ENCODE results near the gene RNF224. TPM values are rescaled to one million over a fixed set of nuclear protein-coding genes. Genes with fewer than 3 reads are reported as not detected.

The RNF224 gene
- total RNA-seq, 1 experiment from 2014 or later = 3.9 TPM

- Histone ChIP-seq H2AFZ (no peak overlapping the region), H3K79me2 (ENCODE audit: low read depth) (peaks cover 26% of the 10 kb centered on the region; the same call in 1 of the 2 replicates), H3K9me3 (ENCODE audit: insufficient read depth, low read depth) (no peaks in the 10 kb centered on the region), H3F3A (ENCODE audit: insufficient read depth, low read depth) (peaks cover 24% of the 10 kb centered on the region), H3K4me3 (peak overlapping the region; percentile 89; the same call in 1 of the 2 replicates), H3K36me3 (ENCODE audit: low read depth) (no peaks in the 10 kb centered on the region), H3K27me3 (ENCODE audit: insufficient read depth, low read depth) (no peaks in the 10 kb centered on the region), H4K20me1 (ENCODE audit: insufficient read depth) (peaks cover 6% of the 10 kb centered on the region; the same call in 1 of the 2 replicates), H3K4me2 (peak overlapping the region; percentile 83), H3K4me1 (replicated peaks; ENCODE audit: insufficient read depth) (peaks cover 16% of the 10 kb centered on the region), H3K27ac (peak overlapping the region; percentile 60), H3K9me2 (ENCODE audit: insufficient read depth) (no peaks in the 10 kb centered on the region)
- TSS peak; percentile 91 for BruUV-seq (replicated peaks)
- intact Hi-C loops (cut with micrococcal nuclease; ENCODE audit: unreplicated experiment) = loop anchor here (2.0 kb wide), 2 partner anchors 36 to 50 kb away; partner anchors contain the start of genes RNF224 and TUBB4B
- ChIA-PET CTCF (interaction anchor here (0.5 to 1.1 kb wide), 5 partner anchors 25 to 126 kb away, joined by 3 to 10 read pairs (median 5); partner anchors contain the start of gene NRARP), POLR2A (ENCODE audit: unreplicated experiment) (interaction anchor here (0.6 to 1.3 kb wide), 7 partner anchors 12 to 165 kb away, joined by 3 to 9 read pairs (median 4); partner anchors contain the start of gene TUBB4B)
- peak in 1 of 2 experiments; percentile 74 for DNase-seq
- no peak for TF ChIP-seq EZH2 (IDR thresholded peaks at IDR 0.05; ENCODE audit: low read depth)
- no peak for TF ChIP-seq CTCF (conservative IDR thresholded peaks at IDR 0.05)
Measured at GRCh38 chr9:137276473-137277328, 49.4 kb downstream of the RNF224 start.

- H3K4me2 ChIP-seq = peak within 1 kb of the TSS; percentile 83
- intact Hi-C loops (cut with micrococcal nuclease; ENCODE audit: unreplicated experiment) = loop anchor here (2.0 kb wide), 2 partner anchors 37 to 51 kb away; partner anchors contain the start of genes RNF224 and TUBB4B
- no peaks in the 10 kb centered on the region for H3K9me2 ChIP-seq (ENCODE audit: insufficient read depth)
- H3K79me2 ChIP-seq (ENCODE audit: low read depth) = peaks cover 26% of the 10 kb centered on the region; the same call in 1 of the 2 replicates
- ChIA-PET POLR2A (ENCODE audit: unreplicated experiment) (interaction anchor here (0.6 to 1.3 kb wide), 9 partner anchors 9 to 264 kb away, joined by 3 to 9 read pairs (median 4); partner anchors contain the start of genes NRARP and TUBB4B), CTCF (interaction anchor here (0.5 to 1.1 kb wide), 6 partner anchors 25 to 254 kb away, joined by 3 to 11 read pairs (median 5); partner anchors contain the start of gene NRARP)
- peaks cover 16% of the 10 kb centered on the region for H3K4me1 ChIP-seq (replicated peaks; ENCODE audit: insufficient read depth)
- no TSS peak for BruUV-seq (replicated peaks)
- DNase-seq = peak; percentile 90 to 98
- H3K27ac ChIP-seq = peak within 1 kb of the TSS; percentile 60
- peaks cover 24% of the 10 kb centered on the region for H3F3A ChIP-seq (ENCODE audit: insufficient read depth, low read depth)
- peaks cover 6% of the 10 kb centered on the region; the same call in 1 of the 2 replicates for H4K20me1 ChIP-seq (ENCODE audit: insufficient read depth)
- peak within 1 kb of the TSS; percentile 89 for H3K4me3 ChIP-seq
- peaks cover 5% of the 10 kb centered on the region; the same call in 1 of the 2 replicates for H3K36me3 ChIP-seq (ENCODE audit: low read depth)
- H3K9me3 ChIP-seq (ENCODE audit: insufficient read depth, low read depth) = no peaks in the 10 kb centered on the region
- peak within 1 kb of the TSS; percentile 74 for H2AFZ ChIP-seq
- H3K27me3 ChIP-seq (ENCODE audit: insufficient read depth, low read depth) = no peaks in the 10 kb centered on the region
- TF ChIP-seq EZH2 (IDR thresholded peaks at IDR 0.05; ENCODE audit: low read depth) = no peak
Measured at GRCh38 chr9:137277329-137278041, 50.2 kb downstream of the RNF224 start, which contains the start of gene TOR4A. Gene TOR4A, plus strand, starts transcription at chr9:137277726. Its CDS starts 964 bp downstream, at chr9:137278690.

GRCh38 chr9:137278061-137278701 is 50.9 kb downstream of the RNF224 start:
- Histone ChIP-seq H3K4me1 (replicated peaks; ENCODE audit: insufficient read depth) (peaks cover 16% of the 10 kb centered on the region), H3K27ac (peak overlapping the region; percentile 48), H2AFZ (peak overlapping the region; percentile 74), H3K4me2 (peak overlapping the region; percentile 83), H3K27me3 (ENCODE audit: insufficient read depth, low read depth) (no peaks in the 10 kb centered on the region), H3K36me3 (ENCODE audit: low read depth) (peaks cover 7% of the 10 kb centered on the region; the same call in 1 of the 2 replicates), H3K79me2 (ENCODE audit: low read depth) (peaks cover 26% of the 10 kb centered on the region; the same call in 1 of the 2 replicates), H3K9me2 (ENCODE audit: insufficient read depth) (no peaks in the 10 kb centered on the region), H3K9me3 (ENCODE audit: insufficient read depth, low read depth) (no peaks in the 10 kb centered on the region), H3F3A (ENCODE audit: insufficient read depth, low read depth) (peaks cover 24% of the 10 kb centered on the region), H4K20me1 (ENCODE audit: insufficient read depth) (peaks cover 2% of the 10 kb centered on the region; the same call in 1 of the 2 replicates), H3K4me3 (peak overlapping the region; percentile 89)
- intact Hi-C loops (cut with micrococcal nuclease; ENCODE audit: unreplicated experiment) = no loop called here
- no peak for TF ChIP-seq EZH2 (IDR thresholded peaks at IDR 0.05; ENCODE audit: low read depth)
- no peak for TF ChIP-seq CTCF (conservative IDR thresholded peaks at IDR 0.05)
- ChIA-PET CTCF (interaction anchor here (0.6 to 1.1 kb wide), 3 partner anchors 42 to 254 kb away, joined by 3 to 11 read pairs (median 10); no protein-coding TSS in a partner anchor), POLR2A (ENCODE audit: unreplicated experiment) (interaction anchor here (0.7 to 1.0 kb wide), 5 partner anchors 9 to 264 kb away, joined by 3 to 9 read pairs (median 4); partner anchors contain the start of genes NRARP and TUBB4B)
- DNase-seq = no peak
- BruUV-seq (replicated peaks) = TSS peak; percentile 46

Data from PC-9 (cell line).